Small intestine (tissue), 7 donors: Measurements from ENCODE around the gene BRD1. TPM values are rescaled to one million over a fixed set of nuclear protein-coding genes. Genes with fewer than 3 reads are reported as not detected.

Experiments
- DNase-seq, 2 donors: peaks; one replicate each; pipeline versions ENCODE4 v3.0.0 to v3.0.0-alpha.2; 2013
- FAIRE-seq: peaks from 2 replicates; lab custom pipeline; 2012; peaks lifted over from hg19 to GRCh38; lab: Jason Lieb, UNC
- H3K27ac ChIP-seq, 3 donors: one replicate each; pipeline ENCODE4 v1.5.1; 2013; ENCODE audit warnings: low read length in 2 of 3, mild to moderate bottlenecking in 2 of 3, control low read depth in 1 of 3, inconsistent platforms in 1 of 3, low read depth in 1 of 3, moderate library complexity in 1 of 3
- H3K27me3 ChIP-seq, 3 donors: one replicate each; pipeline ENCODE4 v1.6.1; 2013; ENCODE audit warnings: low read length in 3 of 3, inconsistent platforms in 1 of 3; ENCODE audit not compliant: control insufficient read depth in 3 of 3, insufficient read depth in 3 of 3
- H3K36me3 ChIP-seq, 3 donors: one replicate each; pipeline ENCODE4 v1.6.1; 2013; ENCODE audit warnings: low read length in 3 of 3, inconsistent platforms in 1 of 3, low read depth in 1 of 3, mild to moderate bottlenecking in 1 of 3, moderate library complexity in 1 of 3; ENCODE audit not compliant: control insufficient read depth in 3 of 3, insufficient read depth in 2 of 3
- H3K4me1 ChIP-seq, 3 donors: one replicate each; pipeline ENCODE4 v1.6.1; 2013; ENCODE audit warnings: low read length in 2 of 3, inconsistent platforms in 1 of 3, low read depth in 1 of 3, mild to moderate bottlenecking in 1 of 3, moderate library complexity in 1 of 3; ENCODE audit not compliant: control insufficient read depth in 3 of 3, insufficient read depth in 2 of 3
- H3K4me3 ChIP-seq, 3 donors: one replicate each; pipeline ENCODE4 v1.5.1; 2013; ENCODE audit warnings: low read length in 3 of 3, control low read depth in 1 of 3, inconsistent platforms in 1 of 3, low read depth in 1 of 3, mild to moderate bottlenecking in 1 of 3, moderate library complexity in 1 of 3
- H3K9me3 ChIP-seq, 2 donors: one replicate each; pipeline ENCODE4 v1.6.1; 2013; ENCODE audit warnings: low read depth in 1 of 2, low read length in 1 of 2; ENCODE audit not compliant: control insufficient read depth in 2 of 2, insufficient read depth in 1 of 2
- WGBS, 3 donors: extraction: QIAGEN DNeasy Blood & Tissue Kit; methylation state at CpG; one replicate each; pipeline ENCODE4 v1.1.7; 2013; 5-methylcytosine and 5-hydroxymethylcytosine counted together
- polyA plus RNA-seq, 4 donors: library from polyadenylated mRNA; stranded (reverse) in 3 of 4; unstranded in 1 of 4; fragments of 200-250 nt in 3 of 4; fragments of 120-200 nt in 1 of 4; gene quantifications; one replicate each; pipeline versions ENCODE4 v1.2.1 to v1.2.3, GENCODE V29; 2013
- donor health status: healthy with polysubstance abuse.
- donor health status: control.
- donor health status: control.
- donor health status: Bipolar disorder and iron deficiency.
- donor health status: healthy.

The BRD1 gene
- polyA plus RNA-seq, 4 donors, result 18.5 to 33.2 (median 23.9) TPM

DNA sequence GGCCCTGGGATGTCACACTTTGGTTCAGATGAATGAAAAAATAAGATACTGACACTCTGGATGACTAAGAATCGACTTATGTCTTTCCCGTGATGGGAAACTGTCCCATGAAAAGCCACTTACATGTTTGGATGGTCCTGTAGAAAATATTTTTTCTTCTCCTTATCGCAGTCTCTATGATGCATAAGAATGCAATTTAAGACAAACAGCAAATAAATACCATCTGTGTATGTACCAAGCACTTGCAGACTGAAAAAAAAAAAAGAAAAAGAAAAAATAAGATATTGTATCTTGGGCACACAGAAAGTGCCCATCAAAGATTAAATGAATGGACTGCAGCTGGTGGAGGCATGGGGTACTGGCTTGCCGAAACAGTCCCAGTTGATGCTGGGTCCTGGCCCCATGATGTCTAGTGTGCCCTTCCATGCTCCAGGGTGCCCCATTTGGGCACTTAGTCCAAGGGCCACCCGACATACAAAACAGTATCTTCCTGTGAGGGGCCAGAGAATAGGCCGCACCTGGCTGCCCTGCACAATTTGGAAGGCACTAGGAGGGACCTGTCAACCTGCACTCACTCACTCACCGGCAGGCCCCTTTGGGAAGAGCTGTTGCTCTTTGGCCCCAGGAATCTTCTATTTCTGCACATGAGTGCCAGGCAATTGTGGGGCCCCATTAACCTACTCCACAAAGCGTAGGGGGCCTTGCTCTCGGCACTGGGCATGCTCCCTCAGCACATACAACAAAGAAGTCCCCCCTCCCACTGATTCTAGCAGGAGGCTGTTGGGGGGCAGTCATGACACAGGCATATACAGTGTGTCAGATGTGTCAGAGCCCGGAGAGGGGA, 23.5 kb upstream of the BRD1 start:
- Histone ChIP-seq H3K4me3 (no peak overlapping the region), H3K4me1 (peaks cover 0 to 32% (median 3%) of the 10 kb centered on the region in 3 donors), H3K9me3 (no peaks in the 10 kb centered on the region), H3K27me3 (peaks cover 0 to 27% (median 9%) of the 10 kb centered on the region in 3 donors), H3K36me3 (no peaks in the 10 kb centered on the region), H3K27ac (peak overlapping the region in 1 of 3 donors; percentile 98)
- DNase-seq (peak in 1 of 2 donors; percentile 85), FAIRE-seq (no peak)
- WGBS, 3 donors, result 53 to 71% (median 62%) methylated on average over 10 of the region's 10 CpGs

DNA sequence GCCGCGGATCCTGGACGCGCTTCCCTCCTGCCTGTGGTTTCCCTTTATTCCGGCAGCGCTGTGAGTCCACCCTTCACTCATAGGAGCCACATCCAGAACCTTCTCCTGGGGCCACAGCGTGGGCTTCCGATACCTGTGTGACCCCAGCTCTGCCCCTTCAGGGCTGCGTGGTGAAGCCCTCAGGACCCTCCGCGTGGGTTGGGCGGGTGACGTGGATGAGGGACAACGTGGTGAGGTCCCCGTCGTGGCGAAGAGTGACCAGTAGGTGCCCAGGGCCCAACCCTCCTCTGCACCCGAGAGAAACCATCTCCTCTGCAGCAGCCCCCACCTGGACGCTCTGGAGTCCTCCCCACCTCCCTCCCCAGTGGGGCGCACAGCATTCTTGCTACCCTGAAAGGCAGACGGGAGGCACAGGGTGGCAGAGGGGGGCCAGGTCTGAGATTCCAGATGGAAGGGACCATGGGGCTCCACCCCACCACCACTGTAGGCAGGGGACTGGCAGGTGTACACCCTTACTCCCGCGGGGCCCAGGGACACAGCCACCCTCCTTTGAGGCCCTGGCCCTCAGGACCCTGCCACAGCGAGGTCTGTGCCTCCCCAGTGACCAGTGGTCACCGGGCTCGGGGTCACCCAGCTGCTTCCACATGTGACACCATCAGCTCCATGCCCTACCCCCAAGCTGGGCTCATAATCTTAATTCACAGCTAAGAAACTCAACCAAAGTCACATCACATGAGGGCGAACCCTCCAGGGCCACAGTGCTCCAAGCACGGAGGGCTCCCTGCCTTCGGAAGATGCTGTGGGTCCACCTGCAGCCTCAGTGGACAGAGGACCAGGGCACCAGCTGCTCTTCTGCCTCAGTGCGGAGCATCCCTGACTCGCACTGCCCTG, 22.6 kb upstream of the BRD1 start:
- no peak for DNase-seq
- Histone ChIP-seq H3K9me3 (no peaks in the 10 kb centered on the region), H3K4me3 (peak overlapping the region in 1 of 3 donors; percentile 26), H3K27ac (no peak overlapping the region), H3K4me1 (peaks cover 0 to 32% (median 3%) of the 10 kb centered on the region in 3 donors), H3K36me3 (no peaks in the 10 kb centered on the region), H3K27me3 (peaks cover 0 to 33% (median 9%) of the 10 kb centered on the region in 3 donors)
- 62 to 69% (median 68%) methylated on average over 31 of the region's 31 CpGs for WGBS, 3 donors
- no peak for FAIRE-seq

DNA sequence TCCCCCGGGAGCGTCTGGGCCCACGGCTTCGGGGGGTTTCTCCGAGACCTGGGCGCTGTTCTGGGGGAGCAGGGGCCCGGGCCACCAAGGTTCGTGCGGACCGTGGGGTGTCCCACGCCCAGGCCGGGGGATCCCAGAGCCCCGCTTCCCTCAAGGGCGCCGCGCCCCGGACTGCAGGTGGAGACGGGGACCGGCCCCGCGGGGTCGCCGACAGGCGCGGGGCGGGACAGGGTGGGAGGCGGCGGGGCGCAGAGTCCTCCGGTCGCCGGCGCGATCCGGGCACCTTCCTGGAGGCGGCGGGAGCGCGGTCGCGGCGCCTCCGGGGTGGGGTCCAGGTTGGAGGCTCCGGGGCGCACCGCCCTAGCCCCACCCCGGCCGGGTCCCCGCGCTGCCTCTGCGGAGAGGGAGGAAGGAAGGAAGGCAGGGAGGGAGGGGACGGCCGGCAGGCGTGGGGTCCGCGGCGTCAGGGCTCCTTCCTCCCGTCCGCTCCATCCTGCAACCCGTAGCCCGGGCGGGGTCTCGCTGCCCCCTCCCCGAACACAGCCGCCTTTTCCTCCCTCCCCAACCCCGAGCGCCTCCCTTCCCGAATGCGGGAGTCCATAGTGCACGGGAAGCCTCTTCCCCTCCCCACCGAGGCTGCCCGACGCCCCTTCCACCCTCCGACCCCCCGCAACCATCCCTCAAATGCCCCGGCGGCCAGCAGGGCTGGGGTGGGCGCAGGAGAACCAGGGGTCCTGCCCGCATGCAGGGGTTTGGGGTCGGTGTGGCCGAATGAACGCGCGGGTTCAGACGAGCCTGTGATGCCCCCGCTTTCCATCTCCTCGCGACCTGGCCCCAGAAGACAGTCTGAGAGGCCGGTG, 21.7 kb upstream of the BRD1 start:
- no peak for FAIRE-seq
- WGBS, 3 donors, result 4 to 9% (median 9%) methylated on average over 45 to 89 of the region's 89 CpGs

DNA sequence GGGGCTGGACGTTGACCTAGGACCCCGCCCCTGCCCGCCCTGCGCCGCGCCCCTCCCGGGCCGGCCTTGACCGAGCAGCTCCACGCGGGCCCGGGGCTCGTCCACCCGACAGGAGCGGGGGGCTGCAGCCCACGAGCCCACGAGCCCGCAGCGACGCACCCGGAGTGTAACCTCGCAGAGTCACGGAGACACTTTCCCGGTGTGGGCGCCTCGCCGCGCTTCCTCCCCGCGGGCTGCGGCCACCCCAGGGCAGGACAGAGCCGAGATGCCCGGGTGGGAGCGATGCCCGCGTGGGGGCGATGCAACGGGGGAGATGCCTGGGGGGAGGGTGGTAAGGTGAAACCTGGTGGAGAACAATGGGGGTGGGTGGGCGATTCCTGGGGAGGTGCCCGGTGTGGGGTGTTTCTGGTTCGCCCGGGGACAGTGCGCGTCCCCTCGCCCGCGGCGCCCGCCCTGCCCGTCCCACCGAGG, 21.1 kb upstream of the BRD1 start:
- FAIRE-seq (no peak), DNase-seq (peak in 1 of 2 donors; percentile 29)
- H3K27me3 ChIP-seq, result peaks cover 0 to 38% (median 9%) of the 10 kb centered on the region in 3 donors
- H3K4me1 ChIP-seq, result peaks cover 0 to 32% (median 0%) of the 10 kb centered on the region in 3 donors
- no peak overlapping the region for H3K27ac ChIP-seq
- WGBS, 3 donors, result 0 to 2% (median 0%) methylated on average over 12 to 51 of the region's 51 CpGs
- H3K4me3 ChIP-seq, result peak overlapping the region; percentile 3 to 47 (median 47)
- no peaks in the 10 kb centered on the region for H3K36me3 ChIP-seq
- H3K9me3 ChIP-seq, result no peaks in the 10 kb centered on the region

More for the DNA sequence above, 21.7 kb upstream of the BRD1 start:
- DNase-seq, result peak in 1 of 2 donors; percentile 38
- peaks cover 0 to 32% (median 0%) of the 10 kb centered on the region in 3 donors for H3K4me1 ChIP-seq
- H3K9me3 ChIP-seq, result no peaks in the 10 kb centered on the region
- peaks cover 0 to 35% (median 9%) of the 10 kb centered on the region in 3 donors for H3K27me3 ChIP-seq
- H3K27ac ChIP-seq, result no peak overlapping the region
- no peaks in the 10 kb centered on the region for H3K36me3 ChIP-seq
- peak overlapping the region in 2 of 3 donors; percentile 47 for H3K4me3 ChIP-seq

DNA sequence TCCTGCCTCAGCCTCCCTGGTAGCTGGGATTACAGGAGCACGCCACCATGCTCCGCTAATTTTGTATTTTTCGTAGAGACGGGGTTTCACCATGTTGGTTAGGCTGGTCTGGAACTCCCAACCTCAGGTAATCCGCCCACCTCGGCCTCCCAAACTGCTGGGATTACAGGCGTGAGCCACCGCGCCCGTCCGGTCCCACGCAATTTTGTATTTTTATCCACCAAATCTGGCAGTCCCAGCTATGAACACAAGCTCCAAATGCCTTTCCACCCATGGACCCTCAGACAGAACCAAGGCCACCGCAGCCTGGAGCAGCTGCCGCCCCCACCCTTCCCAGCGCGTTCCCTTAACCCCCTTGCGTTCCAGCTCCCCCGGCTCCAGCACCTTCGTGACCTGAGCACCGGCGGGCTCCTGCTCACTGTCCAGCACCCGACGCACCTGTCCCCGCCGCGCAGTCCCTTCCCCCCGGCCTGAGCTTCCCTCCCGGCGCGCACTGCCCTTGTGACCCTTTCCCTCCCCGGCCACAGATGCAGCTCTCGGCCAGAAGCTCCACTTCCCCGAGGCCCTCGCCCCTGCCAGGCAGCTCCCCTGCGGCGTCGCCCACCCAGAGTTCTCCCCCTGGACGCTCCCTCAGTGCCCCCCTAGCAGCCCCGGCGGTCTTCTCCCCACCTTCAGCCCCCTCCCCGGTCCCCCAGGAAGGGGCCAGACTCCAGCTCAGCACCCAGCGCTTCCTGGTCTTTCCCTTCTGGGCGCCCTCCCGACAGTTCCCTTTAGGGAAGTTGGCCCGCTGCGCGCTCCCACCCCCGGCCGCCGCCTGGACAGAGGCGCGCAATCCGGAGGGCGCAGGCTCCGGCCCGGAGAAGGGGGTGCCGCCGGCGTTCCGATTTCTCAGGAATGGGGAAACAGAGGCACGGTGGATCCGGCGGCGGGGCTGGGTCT, 20.3 kb upstream of the BRD1 start:
- DNase-seq (peak in 1 of 2 donors; percentile 59), FAIRE-seq (no peak)
- H3K27me3 ChIP-seq, result peaks cover 0 to 38% (median 9%) of the 10 kb centered on the region in 3 donors
- WGBS, 3 donors, result 21 to 27% (median 24%) methylated on average over 47 to 64 of the region's 64 CpGs
- H3K36me3 ChIP-seq, result no peaks in the 10 kb centered on the region
- H3K27ac ChIP-seq, result no peak overlapping the region
- H3K4me3 ChIP-seq, result peak overlapping the region; percentile 3 to 47 (median 47)
- no peaks in the 10 kb centered on the region for H3K9me3 ChIP-seq
- peaks cover 0 to 32% (median 0%) of the 10 kb centered on the region in 3 donors for H3K4me1 ChIP-seq

DNA sequence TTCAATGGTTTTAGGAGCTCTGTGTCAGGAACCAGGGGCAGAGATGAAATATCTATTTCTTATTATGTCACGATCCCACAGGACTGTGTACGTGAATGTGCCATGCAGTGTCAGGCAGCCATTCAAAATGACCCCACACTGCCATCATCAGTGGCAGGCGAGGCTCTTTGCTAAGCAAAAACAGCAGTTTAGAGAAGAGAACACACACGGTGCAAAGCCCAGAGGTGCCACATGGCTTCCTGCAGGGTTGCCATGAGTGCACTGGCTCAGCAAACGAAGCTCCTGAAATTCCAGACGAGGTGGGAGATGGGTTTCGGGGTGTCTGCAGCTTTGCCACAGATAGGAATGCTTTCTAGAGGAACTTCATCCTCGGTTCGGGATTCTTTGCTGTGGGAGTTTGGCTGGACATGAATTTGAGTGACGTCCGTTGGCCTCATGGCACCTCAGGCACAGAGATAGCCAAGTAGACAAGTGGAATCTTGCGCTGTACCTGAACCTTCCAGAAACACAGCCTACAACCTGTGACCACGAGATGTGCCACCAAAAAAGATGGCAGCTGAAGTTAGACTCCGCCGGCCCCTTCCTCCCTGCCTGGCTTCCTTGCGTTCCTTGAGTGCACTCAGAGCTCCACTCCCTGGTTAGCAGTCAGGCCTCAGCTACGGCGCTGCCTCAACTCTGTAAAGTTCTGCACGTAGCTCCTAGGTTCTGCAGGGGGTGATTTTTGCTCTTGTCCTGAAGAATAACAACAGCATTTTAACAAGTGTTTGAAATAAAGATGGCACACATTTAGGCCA, 18.2 kb upstream of the BRD1 start:
- DNase-seq (no peak), FAIRE-seq (no peak)
- WGBS, 3 donors, result 76 to 81% (median 77%) methylated on average over 19 of the region's 19 CpGs
- Histone ChIP-seq H3K27me3 (peaks cover 0 to 36% (median 9%) of the 10 kb centered on the region in 3 donors), H3K4me1 (peaks cover 0 to 13% (median 0%) of the 10 kb centered on the region in 3 donors), H3K4me3 (no peak overlapping the region), H3K36me3 (no peaks in the 10 kb centered on the region), H3K9me3 (no peaks in the 10 kb centered on the region), H3K27ac (no peak overlapping the region)
